ENCODE measurements around the gene CSPG4.
"Not testable (repeated sequence)": the region's sequence is repeated elsewhere in the genome, so short reads cannot be mapped to it uniquely, and the experiment has no call there.

Gene CSPG4

GRCh38 chr15:75703440-75704262, 9.0 kb downstream of the CSPG4 start:
- DNase-seq (ENCODE audit: low read depth): not testable (repeated sequence)

- no peak for DNase-seq (ENCODE audit: low read depth)
Measured at GRCh38 chr15:75702436-75702835, 10.2 kb downstream of the CSPG4 start.

- not testable (repeated sequence) for DNase-seq (ENCODE audit: low read depth)
Measured at GRCh38 chr15:75701071-75702003, 11.3 kb downstream of the CSPG4 start.

- peak; percentile 68 for DNase-seq (ENCODE audit: low read depth)
Measured at GRCh38 chr15:75699961-75700874, 12.4 kb downstream of the CSPG4 start.

- not testable (repeated sequence) for DNase-seq (ENCODE audit: low read depth)
Measured at GRCh38 chr15:75699517-75699916, 13.1 kb downstream of the CSPG4 start.

GRCh38 chr15:75697974-75698747, 14.5 kb downstream of the CSPG4 start:
- DNase-seq (ENCODE audit: low read depth): not testable (repeated sequence)

GRCh38 chr15:75697523-75697922, 15.1 kb downstream of the CSPG4 start:
- no peak for DNase-seq (ENCODE audit: low read depth)

GRCh38 chr15:75696854-75697259, 15.8 kb downstream of the CSPG4 start:
- DNase-seq (ENCODE audit: low read depth): no peak

GRCh38 chr15:75696311-75696720, 16.3 kb downstream of the CSPG4 start:
- peak; percentile 52 for DNase-seq (ENCODE audit: low read depth)

GRCh38 chr15:75695634-75696310, 16.9 kb downstream of the CSPG4 start:
- DNase-seq (ENCODE audit: low read depth): no peak

- no peak for DNase-seq (ENCODE audit: low read depth)
Measured at GRCh38 chr15:75695220-75695619, 17.4 kb downstream of the CSPG4 start.

- DNase-seq (ENCODE audit: low read depth): peak; percentile 94
Measured at GRCh38 chr15:75694241-75695182, 18.1 kb downstream of the CSPG4 start.

GRCh38 chr15:75693501-75694240, 19.0 kb downstream of the CSPG4 start:
- DNase-seq (ENCODE audit: low read depth): peak; percentile 50

- DNase-seq (ENCODE audit: low read depth): not testable (repeated sequence)
Measured at GRCh38 chr15:75693028-75693427, 19.6 kb downstream of the CSPG4 start.

GRCh38 chr15:75692311-75692710, 20.3 kb downstream of the CSPG4 start:
- DNase-seq (ENCODE audit: low read depth): not testable (repeated sequence)

GRCh38 chr15:75689429-75689828, 23.2 kb downstream of the CSPG4 start:
- not testable (repeated sequence) for DNase-seq (ENCODE audit: low read depth)

- no peak for DNase-seq (ENCODE audit: low read depth)
Measured at GRCh38 chr15:75688831-75689230, 23.8 kb downstream of the CSPG4 start.

- no peak for DNase-seq (ENCODE audit: low read depth)
Measured at GRCh38 chr15:75688278-75688557, 24.4 kb downstream of the CSPG4 start.

Measured in fibroblast of gingiva (primary cell).